HG03066 (cell line): Measurements from ENCODE around the gene CCER1.

Experiments
- ATAC-seq: cut with Tn5 transposase; IDR thresholded peaks from one replicate; pipeline ENCODE4 v1.9.1; 2021; ENCODE audit warnings: low read depth; ENCODE audit not compliant: unreplicated experiment

The CCER1 gene

GRCh38 chr12:90924406-90924805 is 30.6 kb downstream of the CCER1 start:
- no peak for ATAC-seq

DNA sequence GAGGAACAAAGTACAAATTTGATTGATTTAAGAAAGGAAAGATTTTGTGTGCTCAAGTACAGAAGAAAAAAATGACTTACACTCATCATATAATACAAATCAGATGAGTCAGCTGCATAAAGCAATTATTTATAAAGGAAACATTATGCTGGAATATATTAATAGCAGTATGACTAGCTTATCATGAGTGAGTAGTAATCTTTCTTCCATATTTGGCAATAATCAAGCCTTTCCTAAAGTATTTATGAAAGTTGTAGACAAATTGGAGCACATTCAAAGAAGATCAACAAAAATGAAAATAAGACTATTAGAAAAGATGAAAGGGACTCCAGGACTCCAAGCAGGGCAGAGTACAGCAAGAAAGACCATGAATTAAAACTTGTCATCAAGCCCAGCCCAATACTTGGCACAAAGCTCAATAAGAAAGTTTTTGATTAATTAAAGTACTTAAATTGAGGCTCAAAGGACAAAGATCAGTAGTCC is 32.8 kb downstream of the CCER1 start:
- ATAC-seq = no peak

- no peak for ATAC-seq
Measured at GRCh38 chr12:90921536-90921935, 33.4 kb downstream of the CCER1 start.

DNA sequence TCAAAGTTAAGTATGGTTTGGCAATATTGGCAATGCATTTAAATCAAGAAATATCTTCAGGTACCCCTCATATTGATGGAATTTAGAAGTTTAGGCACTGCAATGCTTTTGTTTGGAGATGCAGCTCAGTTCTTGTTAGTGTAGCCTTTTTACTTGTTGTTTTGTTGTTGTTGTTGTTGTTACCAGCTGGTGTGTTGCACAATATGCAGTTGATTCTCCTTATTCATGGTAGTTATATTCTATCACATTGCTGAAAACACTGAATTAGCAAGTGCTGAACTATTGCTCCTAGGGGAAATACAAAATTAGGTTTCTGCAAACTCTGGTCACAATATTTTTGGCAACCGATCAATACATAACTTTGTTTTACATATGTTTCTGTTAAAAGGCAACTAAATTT is 34.8 kb downstream of the CCER1 start:
- no peak for ATAC-seq

GRCh38 chr12:90917431-90917830 is 37.5 kb downstream of the CCER1 start:
- ATAC-seq = no peak

- no peak for ATAC-seq
Measured at GRCh38 chr12:90916516-90916915, 38.5 kb downstream of the CCER1 start.

DNA sequence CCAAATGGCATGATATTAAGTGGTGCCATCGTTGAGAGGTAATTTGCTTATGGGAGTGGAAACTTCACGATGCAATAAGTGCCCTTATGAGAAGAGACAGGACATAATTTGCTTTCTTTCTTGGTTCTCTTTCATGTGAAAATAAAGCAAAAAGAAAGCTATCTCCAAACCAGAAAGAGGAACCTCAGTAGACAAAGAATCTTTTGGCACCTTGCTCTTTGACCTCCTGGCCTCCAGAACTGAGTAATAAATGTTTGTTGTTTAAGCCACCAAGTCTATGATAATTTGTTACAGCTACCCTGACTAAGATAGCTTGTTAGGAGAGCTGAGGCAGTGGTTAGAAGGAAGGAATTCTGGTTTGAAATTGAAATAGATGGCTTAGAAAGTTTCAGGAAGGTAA is 39.6 kb downstream of the CCER1 start:
- ATAC-seq = no peak

GRCh38 chr12:90910958-90911357 is 44.0 kb downstream of the CCER1 start:
- ATAC-seq = no peak

- no peak for ATAC-seq
Measured at GRCh38 chr12:90909069-90909770, 45.8 kb downstream of the CCER1 start.

DNA sequence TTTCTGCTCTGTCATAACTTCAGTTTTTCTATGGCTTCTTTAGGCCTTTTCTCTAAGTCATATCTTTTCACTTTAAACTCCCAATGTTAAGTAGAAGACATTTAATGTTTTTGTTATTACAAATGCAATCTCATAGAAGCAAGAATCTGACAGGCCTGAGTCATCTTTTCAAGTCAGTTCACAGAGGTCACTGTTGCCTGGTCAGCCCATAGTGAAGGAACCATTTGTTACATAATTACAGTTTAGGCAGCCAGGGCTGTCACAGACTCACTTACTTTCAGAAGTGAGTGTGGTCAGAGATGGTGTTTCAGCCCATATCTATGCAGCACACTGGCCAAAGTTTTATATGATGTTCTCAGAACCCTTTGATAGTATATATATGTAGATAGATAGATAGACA is 46.5 kb downstream of the CCER1 start:
- ATAC-seq = no peak

- ATAC-seq = no peak
Measured at GRCh38 chr12:90905691-90906370, 49.1 kb downstream of the CCER1 start.

DNA sequence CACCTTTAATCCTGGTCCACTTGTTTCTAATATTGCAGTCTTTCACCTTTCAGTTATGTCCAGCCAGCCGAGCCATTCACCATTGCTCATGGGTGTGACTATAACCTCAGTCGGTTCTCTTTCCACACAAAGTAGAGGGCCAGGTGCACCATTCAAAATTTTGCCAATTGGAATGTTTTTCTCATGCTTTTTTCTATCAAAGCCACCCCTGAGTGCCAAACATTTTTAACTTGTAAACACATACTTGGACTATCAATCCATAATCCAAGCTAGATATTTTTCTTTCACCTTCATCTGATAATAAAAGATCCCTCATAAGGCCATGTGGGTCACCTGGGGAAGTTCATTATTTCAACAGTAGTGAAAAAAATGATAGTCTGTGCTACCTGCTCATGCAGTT is 52.4 kb downstream of the CCER1 start:
- no peak for ATAC-seq
